Measurements from ENCODE around the gene GID8.

GRCh38 chr20:62929051-62929538, 8.9 kb upstream of the GID8 start:
- TF ChIP-seq CTCF (IDR thresholded peaks at IDR 0.05) (no peak), POLR2A (IDR thresholded peaks at IDR 0.05) (no peak)
